Neural cell (in vitro differentiated cells): ENCODE measurements around the gene PAN2. TPM values are rescaled to one million over a fixed set of nuclear protein-coding genes. Genes with fewer than 3 reads are reported as not detected.

Experiments
- H2AFZ ChIP-seq: fragments of 200-600, 300-800 bp; sonication (generic), shearing (Covaris generic); 2 replicates; pipeline ENCODE4 v1.6.0; 2014; ENCODE audit warnings: low read depth, mild to moderate bottlenecking, antibody characterized with exemption, low read length, moderate library complexity
- H3F3A ChIP-seq: fragments of 200-600 bp; shearing (Covaris generic); 2 replicates; pipeline ENCODE4 v1.6.1; 2016; ENCODE audit warnings: mild to moderate bottlenecking, moderate library complexity, mixed read lengths, antibody characterized with exemption, low read length; ENCODE audit not compliant: insufficient read depth, poor library complexity, severe bottlenecking
- H3K27ac ChIP-seq: fragments of 200-600, 300-800 bp; sonication (generic), shearing (Covaris generic); 2 replicates; pipeline ENCODE4 v1.5.1; 2014; ENCODE audit warnings: mild to moderate bottlenecking, low read length, moderate library complexity
- H3K27me3 ChIP-seq: fragments of 300-800, 200-600 bp; sonication (generic), shearing (Covaris generic); 2 replicates; pipeline ENCODE4 v1.6.0; 2014; ENCODE audit warnings: mild to moderate bottlenecking, low read depth, low read length, moderate library complexity; ENCODE audit not compliant: insufficient read depth
- H3K36me3 ChIP-seq: fragments of 300-800, 200-600 bp; sonication (generic), shearing (Covaris generic); 2 replicates; pipeline ENCODE4 v1.5.1; 2014; ENCODE audit warnings: mild to moderate bottlenecking, antibody characterized with exemption, low read length, moderate library complexity; ENCODE audit not compliant: insufficient read depth
- H3K4me2 ChIP-seq: fragments of 300-800, 200-600 bp; sonication (generic), shearing (Covaris generic); 2 replicates; pipeline ENCODE4 v1.6.0; 2014; ENCODE audit warnings: mild to moderate bottlenecking, low read length
- H3K4me3 ChIP-seq: fragments of 300-800, 200-600 bp; sonication (generic), shearing (Covaris generic); 2 replicates; pipeline ENCODE4 v1.5.1; 2014; ENCODE audit warnings: mild to moderate bottlenecking, low read length, moderate library complexity
- H3K79me2 ChIP-seq: fragments of 200-600 bp; shearing (Covaris generic); replicated peaks from 2 replicates; pipeline ENCODE4 v1.6.0; 2014; ENCODE audit warnings: mild to moderate bottlenecking, low read length, moderate library complexity; ENCODE audit not compliant: insufficient read depth
- H3K9ac ChIP-seq: fragments of 300-800, 200-600 bp; sonication (generic), shearing (Covaris generic); 2 replicates; pipeline ENCODE4 v1.6.1; 2016; ENCODE audit warnings: mild to moderate bottlenecking, low read length, mixed read lengths
- H3K9me2 ChIP-seq: fragments of 200-600 bp; shearing (Covaris generic); 2 replicates; pipeline ENCODE4 v1.6.1; 2016; ENCODE audit warnings: mild to moderate bottlenecking, low read length, mixed read lengths; ENCODE audit not compliant: insufficient read depth
- H3K9me3 ChIP-seq: fragments of 200-600, 300-800 bp; sonication (generic), shearing (Covaris generic); 2 replicates; pipeline ENCODE4 v1.6.1; 2016; ENCODE audit warnings: mild to moderate bottlenecking, mixed run types, low read length, moderate library complexity, mixed read lengths
- H4K20me1 ChIP-seq: fragments of 200-600 bp; shearing (Covaris generic); 2 replicates; pipeline ENCODE4 v1.6.1; 2016; ENCODE audit warnings: mild to moderate bottlenecking, mixed run types; ENCODE audit not compliant: insufficient read depth
- CTCF ChIP-seq: fragments of 450-650 bp; IDR thresholded peaks from 2 replicates; pipeline ENCODE4 v1.5.1; 2014; ENCODE audit warnings: antibody characterized with exemption, mild to moderate bottlenecking, moderate library complexity; ENCODE audit not compliant: poor library complexity, severe bottlenecking
- EP300 ChIP-seq: fragments of 450-650 bp; conservative IDR thresholded peaks from 2 replicates; pipeline ENCODE4 v1.6.1; 2014; ENCODE audit warnings: antibody characterized with exemption, mild to moderate bottlenecking, moderate library complexity; ENCODE audit not compliant: poor library complexity, severe bottlenecking
- EZH2 ChIP-seq: fragments of 200-600, 300-800 bp; shearing (Covaris generic), sonication (generic); IDR thresholded peaks from 2 replicates; pipeline ENCODE4 v1.6.1; 2014; ENCODE audit warnings: antibody characterized with exemption, low read length, borderline replicate concordance, mild to moderate bottlenecking; ENCODE audit not compliant: insufficient read depth, poor library complexity, severe bottlenecking
- MXI1 ChIP-seq: fragments of 450-650 bp; conservative IDR thresholded peaks from 2 replicates; pipeline ENCODE4 v1.6.1; 2014; ENCODE audit warnings: antibody characterized with exemption, mild to moderate bottlenecking; ENCODE audit not compliant: poor library complexity, severe bottlenecking
- POLR2AphosphoS5 ChIP-seq: IDR thresholded peaks from 2 replicates; pipeline ENCODE4 v1.6.1; 2012
- RAD21 ChIP-seq: fragments of 450-650 bp; conservative IDR thresholded peaks from 2 replicates; pipeline ENCODE4 v1.6.1; 2014; ENCODE audit warnings: antibody characterized with exemption, mild to moderate bottlenecking, moderate library complexity
- REST ChIP-seq: IDR thresholded peaks from 2 replicates; pipeline ENCODE4 v1.6.1; 2012; ENCODE audit warnings: borderline replicate concordance
- SMC3 ChIP-seq: fragments of 450-650 bp; conservative IDR thresholded peaks from 2 replicates; pipeline ENCODE4 v1.6.1; 2014; ENCODE audit warnings: antibody characterized with exemption, mild to moderate bottlenecking, moderate library complexity; ENCODE audit not compliant: poor library complexity
- TAF1 ChIP-seq: IDR thresholded peaks from 2 replicates; pipeline ENCODE4 v1.6.1; 2012; ENCODE audit warnings: low read depth
- polyA plus RNA-seq: library from polyadenylated mRNA; depleted of rRNA; stranded (reverse); fragments of >200 nt; gene quantifications from 2 replicates; pipeline ENCODE4 v1.2.3, GENCODE V29; 2014

Gene PAN2
- polyA plus RNA-seq, 1 donor from 2014 or later, result 63.0 TPM

GRCh38 chr12:56315622-56316473 is 18.0 kb downstream of the PAN2 start, which contains the start of gene CNPY2:
TSS of gene CNPY2 (minus strand) at chr12:56315988. CDS start at chr12:56315217, 771 bp downstream.
- no peaks in the 10 kb centered on the region for H3K9me3 ChIP-seq
- H3K4me3 ChIP-seq, result peak within 1 kb of the TSS; percentile 91
- H2AFZ ChIP-seq, result peak within 1 kb of the TSS; percentile 22
- H3K27ac ChIP-seq, result peak within 1 kb of the TSS; percentile 84
- no peaks in the 10 kb centered on the region for H3F3A ChIP-seq
- no peaks in the 10 kb centered on the region for H3K9me2 ChIP-seq
- TF ChIP-seq EP300 (no peak), REST (no peak), CTCF (peak; percentile 27), EZH2 (no peak), RAD21 (no peak), MXI1 (peak; percentile 86), SMC3 (peak; percentile 37), TAF1 (no peak), POLR2AphosphoS5 (peak; percentile 78)
- H3K9ac ChIP-seq, result peak within 1 kb of the TSS; percentile 89
- peaks cover 10% of the 10 kb centered on the region for H3K79me2 ChIP-seq
- H4K20me1 ChIP-seq, result no peaks in the 10 kb centered on the region
- H3K27me3 ChIP-seq, result no peaks in the 10 kb centered on the region
- H3K4me2 ChIP-seq, result peak within 1 kb of the TSS; percentile 68
- peaks cover 3% of the 10 kb centered on the region for H3K36me3 ChIP-seq

DNA sequence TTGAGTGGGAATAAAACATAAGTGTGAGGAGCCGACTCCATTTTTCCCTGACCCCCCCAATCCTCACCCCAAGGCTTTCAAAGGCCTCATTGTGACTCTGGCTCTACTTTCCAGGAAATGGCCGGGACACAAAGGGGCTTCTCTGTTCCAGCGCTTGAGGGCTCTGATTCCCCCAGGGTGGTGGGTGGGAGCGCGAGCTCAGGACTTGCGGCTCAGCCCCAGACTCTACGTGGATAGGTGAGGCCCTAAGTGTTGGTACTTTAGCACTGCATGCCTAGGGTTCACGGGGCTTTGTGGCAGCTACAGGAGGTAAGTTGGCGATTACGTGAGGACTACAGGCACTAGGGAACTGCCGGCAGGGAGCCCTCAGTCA is 18.6 kb downstream of the PAN2 start:
- Histone ChIP-seq H3F3A (no peaks in the 10 kb centered on the region), H2AFZ (peak overlapping the region; percentile 22), H4K20me1 (no peaks in the 10 kb centered on the region), H3K9ac (peak overlapping the region; percentile 89), H3K4me3 (peak overlapping the region; percentile 91), H3K27me3 (no peaks in the 10 kb centered on the region), H3K9me2 (no peaks in the 10 kb centered on the region), H3K4me2 (peak overlapping the region; percentile 68), H3K27ac (peak overlapping the region; percentile 84), H3K9me3 (no peaks in the 10 kb centered on the region), H3K79me2 (peaks cover 10% of the 10 kb centered on the region), H3K36me3 (peaks cover 4% of the 10 kb centered on the region)
- no peak for TF ChIP-seq RAD21
- no peak for TF ChIP-seq EP300
- TF ChIP-seq REST, result no peak
